ENCODE results near the gene BRIX1.

DNA sequence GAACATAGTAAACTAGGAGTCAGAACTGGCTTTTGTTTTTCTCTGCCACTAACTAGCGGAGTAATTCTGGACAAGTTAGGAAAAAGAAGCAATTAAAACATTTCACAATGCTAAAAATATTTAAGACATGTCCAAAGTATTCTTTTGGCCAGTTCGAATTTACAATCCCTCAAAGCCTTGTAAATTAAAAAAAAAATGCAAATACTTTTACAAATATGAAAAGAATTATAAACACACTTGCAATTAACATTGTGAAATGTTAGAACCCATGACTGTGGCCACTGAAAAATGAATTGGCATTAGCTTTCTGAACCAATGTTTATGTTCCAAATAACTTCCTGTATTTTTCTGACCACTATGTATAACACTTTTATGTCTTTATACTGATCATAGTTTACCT is 2.4 kb upstream of the BRIX1 start:
- TF ChIP-seq POLR2A (IDR thresholded peaks at IDR 0.05), result no peak
- TF ChIP-seq, protein P1, sequence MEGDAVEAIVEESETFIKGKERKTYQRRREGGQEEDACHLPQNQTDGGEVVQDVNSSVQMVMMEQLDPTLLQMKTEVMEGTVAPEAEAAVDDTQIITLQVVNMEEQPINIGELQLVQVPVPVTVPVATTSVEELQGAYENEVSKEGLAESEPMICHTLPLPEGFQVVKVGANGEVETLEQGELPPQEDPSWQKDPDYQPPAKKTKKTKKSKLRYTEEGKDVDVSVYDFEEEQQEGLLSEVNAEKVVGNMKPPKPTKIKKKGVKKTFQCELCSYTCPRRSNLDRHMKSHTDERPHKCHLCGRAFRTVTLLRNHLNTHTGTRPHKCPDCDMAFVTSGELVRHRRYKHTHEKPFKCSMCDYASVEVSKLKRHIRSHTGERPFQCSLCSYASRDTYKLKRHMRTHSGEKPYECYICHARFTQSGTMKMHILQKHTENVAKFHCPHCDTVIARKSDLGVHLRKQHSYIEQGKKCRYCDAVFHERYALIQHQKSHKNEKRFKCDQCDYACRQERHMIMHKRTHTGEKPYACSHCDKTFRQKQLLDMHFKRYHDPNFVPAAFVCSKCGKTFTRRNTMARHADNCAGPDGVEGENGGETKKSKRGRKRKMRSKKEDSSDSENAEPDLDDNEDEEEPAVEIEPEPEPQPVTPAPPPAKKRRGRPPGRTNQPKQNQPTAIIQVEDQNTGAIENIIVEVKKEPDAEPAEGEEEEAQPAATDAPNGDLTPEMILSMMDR (IDR thresholded peaks at IDR 0.05), result no peak
